ENCODE measurements around the gene OR10D3.
"Not testable (repeated sequence)": the region's sequence is repeated elsewhere in the genome, so short reads cannot be mapped to it uniquely, and the experiment has no call there.

OR10D3 gene
- total RNA-seq, result 0 reads per million in 4 experiments

- DNase-seq, result no peak
Observed at GRCh38 chr11:124183068-124183467, at the start of gene OR10D3. Gene OR10D3, plus strand, starts transcription at chr11:124183345. Its CDS starts 1,925 bp downstream, at chr11:124185270.

- DNase-seq, result no peak
Observed at GRCh38 chr11:124143034-124143433, 40.1 kb upstream of the OR10D3 start.

- DNase-seq, result no peak
Observed at GRCh38 chr11:124147951-124148350, 35.2 kb upstream of the OR10D3 start.

- DNase-seq, result no peak
Observed at GRCh38 chr11:124150684-124151083, 32.5 kb upstream of the OR10D3 start.

- no peak for DNase-seq
Observed at GRCh38 chr11:124152770-124153407, 30.3 kb upstream of the OR10D3 start.

- DNase-seq, result no peak
Observed at GRCh38 chr11:124153821-124154220, 29.3 kb upstream of the OR10D3 start.

GRCh38 chr11:124159481-124159880 lies 23.7 kb upstream of the OR10D3 start:
- DNase-seq, result no peak

GRCh38 chr11:124160986-124161385 lies 22.2 kb upstream of the OR10D3 start:
- no peak for DNase-seq

GRCh38 chr11:124167826-124168231 lies 15.3 kb upstream of the OR10D3 start:
- no peak for DNase-seq

- DNase-seq, result no peak
Observed at GRCh38 chr11:124168796-124169195, 14.3 kb upstream of the OR10D3 start.

GRCh38 chr11:124170315-124170714 lies 12.8 kb upstream of the OR10D3 start:
- not testable (repeated sequence) for DNase-seq

- no peak for DNase-seq
Observed at GRCh38 chr11:124170801-124171586, 12.2 kb upstream of the OR10D3 start.

GRCh38 chr11:124172101-124172500 lies 11.0 kb upstream of the OR10D3 start:
- no peak for DNase-seq

- DNase-seq, result no peak
Observed at GRCh38 chr11:124172599-124172998, 10.5 kb upstream of the OR10D3 start.

GRCh38 chr11:124174001-124174583 lies 9.1 kb upstream of the OR10D3 start:
- no peak for DNase-seq

- DNase-seq, result no peak
Observed at GRCh38 chr11:124176925-124177715, 6.0 kb upstream of the OR10D3 start.

GRCh38 chr11:124179310-124179709 lies 3.8 kb upstream of the OR10D3 start:
- DNase-seq, result no peak

GRCh38 chr11:124190298-124191139 lies 7.4 kb downstream of the OR10D3 start:
- no peak for DNase-seq

GRCh38 chr11:124193221-124194010 lies 10.3 kb downstream of the OR10D3 start:
- DNase-seq, result no peak

- no peak for DNase-seq
Observed at GRCh38 chr11:124194293-124195188, 11.4 kb downstream of the OR10D3 start.

Data from effector CD8-positive, alpha-beta T cell (primary cell).